ENCODE results near the gene ZCCHC24.

Gene ZCCHC24

DNA sequence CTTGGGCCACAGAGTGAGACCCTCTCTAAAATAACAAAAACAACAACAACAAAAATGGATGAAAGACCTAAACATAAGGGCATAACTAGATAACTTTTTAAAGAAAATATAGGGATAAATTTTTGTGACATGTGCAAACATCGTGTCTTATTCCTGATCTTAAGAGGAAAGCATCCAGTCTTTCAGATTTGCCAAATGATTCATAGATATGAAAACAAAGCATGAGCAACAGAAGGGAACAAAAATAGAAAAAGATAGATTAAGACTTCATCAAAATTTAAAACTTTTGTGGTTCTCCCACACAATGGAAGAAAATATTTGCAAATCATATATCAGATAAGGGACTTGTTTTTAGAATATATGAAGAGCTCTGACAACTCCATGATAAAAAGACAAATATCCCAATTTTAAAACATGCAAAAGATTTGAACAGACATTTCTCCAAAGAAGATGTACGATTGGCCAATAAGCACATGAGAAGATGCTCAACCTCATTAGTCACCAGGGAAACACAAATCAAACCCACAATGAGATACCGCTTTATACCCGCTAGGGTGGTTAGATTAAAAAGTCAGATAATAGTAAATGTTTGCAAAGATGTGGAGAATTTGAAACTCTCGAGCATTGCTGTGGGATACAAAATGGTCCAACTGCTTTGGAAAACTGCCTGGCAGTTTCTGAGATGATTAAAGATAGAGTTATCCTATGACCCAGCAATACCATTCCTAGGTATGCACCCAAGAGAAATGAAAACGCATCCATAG is 77.8 kb downstream of the ZCCHC24 start:
- Histone ChIP-seq H4K12ac (ENCODE audit: low read depth, low read length) (no peak overlapping the region), H3K18ac (ENCODE audit: low read length) (no peak overlapping the region), H2BK12ac (ENCODE audit: low read length) (no peak overlapping the region), H3K4me3 (ENCODE audit: low read depth, low read length) (no peak overlapping the region), H3K4me2 (ENCODE audit: low read length) (no peak overlapping the region), H3K27me3 (ENCODE audit: insufficient read depth, low read length) (no peaks in the 10 kb centered on the region), H3K79me2 (ENCODE audit: control insufficient read depth, insufficient read depth, low read length, poor library complexity) (no peaks in the 10 kb centered on the region), H4K8ac (ENCODE audit: low read depth, low read length) (no peak overlapping the region), H2AFZ (ENCODE audit: insufficient read depth, low read length, poor library complexity) (no peak overlapping the region), H3K27ac (ENCODE audit: low read depth, low read length) (no peak overlapping the region), H4K91ac (ENCODE audit: low read depth, low read length) (no peak overlapping the region), H3K4ac (ENCODE audit: low read depth, low read length) (no peak overlapping the region), H3K9me3 (ENCODE audit: insufficient read depth, low read depth, low read length) (no peaks in the 10 kb centered on the region), H3K4me1 (ENCODE audit: control insufficient read depth in 1 of 2, insufficient read depth in 2 of 2, low read length in 2 of 2) (no peaks in the 10 kb centered on the region), H3K14ac (ENCODE audit: low read length) (no peak overlapping the region), H3K79me1 (ENCODE audit: low read length) (no peaks in the 10 kb centered on the region), H3K36me3 (ENCODE audit: control insufficient read depth in 1 of 2, insufficient read depth in 2 of 2, low read length in 2 of 2) (no peaks in the 10 kb centered on the region), H3K23ac (ENCODE audit: low read length) (no peak overlapping the region), H2BK120ac (ENCODE audit: insufficient read depth, low read length, poor library complexity) (no peak overlapping the region), H2BK5ac (ENCODE audit: low read depth, low read length, poor library complexity) (no peak overlapping the region), H3K9ac (ENCODE audit: low read length) (no peak overlapping the region), H2AK5ac (ENCODE audit: low read length) (no peak overlapping the region)
- peak in 1 of 2 donors; percentile 75 for DNase-seq
- WGBS (ENCODE audit: extremely low coverage, insufficient coverage, insufficient read length) = no CpG with 5 or more reads among the region's 6 CpGs

DNA sequence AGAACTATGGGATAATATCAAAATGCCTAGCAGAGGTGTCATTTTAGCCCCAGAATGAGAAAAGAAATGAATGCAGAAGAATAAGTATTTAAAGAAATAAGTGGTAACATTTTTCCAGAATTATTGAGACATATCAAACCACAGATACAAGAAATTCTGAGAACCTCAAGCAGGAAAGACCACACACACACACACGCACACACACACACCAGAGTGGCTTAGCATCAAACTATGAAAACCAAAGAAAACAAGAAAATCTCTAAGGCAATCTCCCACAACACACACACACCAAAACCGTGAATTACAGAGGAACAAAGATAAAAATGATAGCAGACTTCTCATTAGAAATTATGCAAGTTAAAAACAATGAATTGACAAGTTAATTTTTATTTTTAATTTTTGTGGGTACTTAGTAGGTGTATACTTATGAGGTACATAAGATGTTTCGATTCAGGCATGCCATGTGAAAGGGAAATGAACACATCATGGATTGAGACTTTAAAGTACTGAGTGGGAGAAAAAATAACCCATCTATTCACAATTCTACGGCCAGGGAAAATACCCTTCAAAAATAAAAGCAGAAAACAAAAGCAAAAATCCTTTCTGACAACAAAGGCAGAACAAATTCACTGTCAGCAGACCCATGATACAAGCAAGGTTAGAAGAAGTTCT is 83.6 kb downstream of the ZCCHC24 start:
- no peaks in the 10 kb centered on the region for H3K27me3 ChIP-seq (ENCODE audit: insufficient read depth, low read length)
- no peak overlapping the region for H3K4me3 ChIP-seq (ENCODE audit: low read depth, low read length)
- H4K12ac ChIP-seq (ENCODE audit: low read depth, low read length) = no peak overlapping the region
- H2AK5ac ChIP-seq (ENCODE audit: low read length) = no peak overlapping the region
- no peaks in the 10 kb centered on the region for H3K4me1 ChIP-seq (ENCODE audit: control insufficient read depth in 1 of 2, insufficient read depth in 2 of 2, low read length in 2 of 2)
- H3K9ac ChIP-seq (ENCODE audit: low read length) = no peak overlapping the region
- no peaks in the 10 kb centered on the region for H3K79me2 ChIP-seq (ENCODE audit: control insufficient read depth, insufficient read depth, low read length, poor library complexity)
- no peak for DNase-seq
- H2BK5ac ChIP-seq (ENCODE audit: low read depth, low read length, poor library complexity) = no peak overlapping the region
- no peak overlapping the region for H3K23ac ChIP-seq (ENCODE audit: low read length)
- H3K27ac ChIP-seq (ENCODE audit: low read depth, low read length) = no peak overlapping the region
- no peak overlapping the region for H4K91ac ChIP-seq (ENCODE audit: low read depth, low read length)
- no peak overlapping the region for H3K14ac ChIP-seq (ENCODE audit: low read length)
- no peak overlapping the region for H3K18ac ChIP-seq (ENCODE audit: low read length)
- no peak overlapping the region for H4K8ac ChIP-seq (ENCODE audit: low read depth, low read length)
- H3K4ac ChIP-seq (ENCODE audit: low read depth, low read length) = no peak overlapping the region
- H2BK120ac ChIP-seq (ENCODE audit: insufficient read depth, low read length, poor library complexity) = no peak overlapping the region
- no peaks in the 10 kb centered on the region for H3K79me1 ChIP-seq (ENCODE audit: low read length)
- H3K9me3 ChIP-seq (ENCODE audit: insufficient read depth, low read depth, low read length) = no peaks in the 10 kb centered on the region
- no CpG with 5 or more reads among the region's 4 CpGs for WGBS (ENCODE audit: extremely low coverage, insufficient coverage, insufficient read length)
- H2AFZ ChIP-seq (ENCODE audit: insufficient read depth, low read length, poor library complexity) = no peak overlapping the region
- H3K36me3 ChIP-seq (ENCODE audit: control insufficient read depth in 1 of 2, insufficient read depth in 2 of 2, low read length in 2 of 2) = no peaks in the 10 kb centered on the region
- no peak overlapping the region for H3K4me2 ChIP-seq (ENCODE audit: low read length)
- H2BK12ac ChIP-seq (ENCODE audit: low read length) = no peak overlapping the region

DNA sequence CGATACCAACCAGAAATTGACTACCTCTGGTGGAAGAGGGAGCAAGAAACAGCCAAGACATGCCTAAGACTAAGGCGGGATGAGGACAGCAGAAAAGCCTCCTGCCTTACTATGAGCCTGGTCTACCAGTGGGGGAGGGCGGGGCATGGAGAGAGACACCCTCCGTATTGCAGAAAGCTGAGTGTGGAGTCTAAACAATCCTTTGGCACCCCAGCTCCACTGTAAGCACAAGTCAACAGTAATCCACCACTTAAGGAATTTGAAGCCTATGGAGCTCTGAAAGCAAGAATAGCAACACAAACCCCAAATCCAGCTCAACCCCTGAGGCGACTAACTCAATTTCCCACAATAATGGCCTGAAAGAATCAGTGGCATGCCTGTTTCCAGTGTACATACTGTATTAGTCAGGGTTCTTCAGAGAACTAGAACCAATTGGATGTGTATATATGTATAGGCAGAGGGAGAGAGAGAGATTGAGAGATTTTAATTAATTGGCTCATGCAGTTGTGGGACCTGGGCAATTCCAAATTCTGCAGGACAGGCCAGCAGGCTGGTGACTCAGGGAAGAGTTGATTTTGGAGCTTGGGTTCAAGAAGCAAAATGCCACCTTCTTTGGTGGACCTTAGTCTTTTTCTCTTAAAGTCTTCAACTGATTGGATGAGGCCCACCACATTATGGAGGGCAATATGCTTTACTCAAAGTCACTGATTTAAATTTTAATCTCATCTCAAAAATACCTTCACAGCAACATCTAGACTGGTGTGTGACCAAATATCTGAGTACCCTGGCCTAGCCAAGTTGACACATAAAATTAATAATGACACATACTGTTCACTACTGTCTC is 84.7 kb downstream of the ZCCHC24 start:
- Histone ChIP-seq H3K27me3 (ENCODE audit: insufficient read depth, low read length) (no peaks in the 10 kb centered on the region), H4K12ac (ENCODE audit: low read depth, low read length) (no peak overlapping the region), H3K23ac (ENCODE audit: low read length) (no peak overlapping the region), H3K4ac (ENCODE audit: low read depth, low read length) (no peak overlapping the region), H2BK5ac (ENCODE audit: low read depth, low read length, poor library complexity) (no peak overlapping the region), H3K9ac (ENCODE audit: low read length) (no peak overlapping the region), H4K91ac (ENCODE audit: low read depth, low read length) (no peak overlapping the region), H3K14ac (ENCODE audit: low read length) (no peak overlapping the region), H2BK12ac (ENCODE audit: low read length) (no peak overlapping the region), H3K4me2 (ENCODE audit: low read length) (no peak overlapping the region), H3K27ac (ENCODE audit: low read depth, low read length) (no peak overlapping the region), H3K9me3 (ENCODE audit: insufficient read depth, low read depth, low read length) (no peaks in the 10 kb centered on the region), H3K79me2 (ENCODE audit: control insufficient read depth, insufficient read depth, low read length, poor library complexity) (no peaks in the 10 kb centered on the region), H3K18ac (ENCODE audit: low read length) (no peak overlapping the region), H3K79me1 (ENCODE audit: low read length) (no peaks in the 10 kb centered on the region), H3K4me1 (ENCODE audit: control insufficient read depth in 1 of 2, insufficient read depth in 2 of 2, low read length in 2 of 2) (no peaks in the 10 kb centered on the region), H2AFZ (ENCODE audit: insufficient read depth, low read length, poor library complexity) (no peak overlapping the region), H2AK5ac (ENCODE audit: low read length) (no peak overlapping the region), H3K36me3 (ENCODE audit: control insufficient read depth in 1 of 2, insufficient read depth in 2 of 2, low read length in 2 of 2) (no peaks in the 10 kb centered on the region), H2BK120ac (ENCODE audit: insufficient read depth, low read length, poor library complexity) (no peak overlapping the region), H3K4me3 (ENCODE audit: low read depth, low read length) (no peak overlapping the region), H4K8ac (ENCODE audit: low read depth, low read length) (no peak overlapping the region)
- DNase-seq = no peak
- WGBS (ENCODE audit: extremely low coverage, insufficient coverage, insufficient read length) = no CpG with 5 or more reads among the region's 5 CpGs

DNA sequence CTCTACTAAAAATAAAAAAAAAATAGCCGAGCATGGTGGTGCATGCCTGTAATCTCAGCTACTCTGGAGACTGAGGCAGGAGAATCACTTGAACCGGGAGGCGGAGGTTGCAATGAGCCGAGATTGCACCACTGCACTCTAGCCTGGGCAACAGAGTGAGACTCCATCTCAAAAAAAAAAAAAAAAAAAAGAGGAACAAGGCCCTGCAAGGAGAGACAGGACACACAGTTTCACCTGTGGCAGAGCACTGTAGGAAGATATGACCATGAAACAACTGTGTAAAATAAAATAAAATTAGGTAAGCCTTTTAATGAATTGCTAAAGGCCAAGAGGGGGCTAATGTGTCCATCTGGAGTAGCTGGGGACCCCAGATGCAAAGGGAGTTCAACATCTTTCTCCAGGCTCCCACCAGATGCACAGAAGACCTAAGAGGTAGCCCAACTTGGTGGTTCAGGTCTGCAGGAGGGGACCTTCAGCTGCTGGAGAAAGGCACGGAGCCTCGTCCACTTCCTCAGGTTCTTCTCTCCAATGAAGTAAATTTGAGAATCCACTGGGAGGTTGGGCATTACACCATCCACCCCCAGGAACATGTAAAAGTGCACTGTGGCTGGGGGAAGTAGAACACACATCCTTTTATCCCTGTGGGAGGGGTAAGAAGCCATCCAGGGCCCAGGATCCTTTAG is 85.5 kb downstream of the ZCCHC24 start:
- no CpG with 5 or more reads among the region's 6 CpGs for WGBS (ENCODE audit: extremely low coverage, insufficient coverage, insufficient read length)
- no peak overlapping the region for H3K14ac ChIP-seq (ENCODE audit: low read length)
- no peak overlapping the region for H3K4me3 ChIP-seq (ENCODE audit: low read depth, low read length)
- no peak overlapping the region for H3K4me2 ChIP-seq (ENCODE audit: low read length)
- no peak overlapping the region for H2BK12ac ChIP-seq (ENCODE audit: low read length)
- no peak overlapping the region for H3K23ac ChIP-seq (ENCODE audit: low read length)
- peaks cover 0 to 2% of the 10 kb centered on the region in 2 experiments for H3K36me3 ChIP-seq (ENCODE audit: control insufficient read depth in 1 of 2, insufficient read depth in 2 of 2, low read length in 2 of 2)
- H3K9me3 ChIP-seq (ENCODE audit: insufficient read depth, low read depth, low read length) = no peaks in the 10 kb centered on the region
- H3K27ac ChIP-seq (ENCODE audit: low read depth, low read length) = no peak overlapping the region
- no peaks in the 10 kb centered on the region for H3K79me2 ChIP-seq (ENCODE audit: control insufficient read depth, insufficient read depth, low read length, poor library complexity)
- no peak overlapping the region for H2AK5ac ChIP-seq (ENCODE audit: low read length)
- no peaks in the 10 kb centered on the region for H3K79me1 ChIP-seq (ENCODE audit: low read length)
- DNase-seq = no peak
- no peak overlapping the region for H3K18ac ChIP-seq (ENCODE audit: low read length)
- H2BK5ac ChIP-seq (ENCODE audit: low read depth, low read length, poor library complexity) = no peak overlapping the region
- no peak overlapping the region for H4K8ac ChIP-seq (ENCODE audit: low read depth, low read length)
- no peak overlapping the region for H4K12ac ChIP-seq (ENCODE audit: low read depth, low read length)
- no peak overlapping the region for H3K9ac ChIP-seq (ENCODE audit: low read length)
- H2AFZ ChIP-seq (ENCODE audit: insufficient read depth, low read length, poor library complexity) = no peak overlapping the region
- no peaks in the 10 kb centered on the region for H3K4me1 ChIP-seq (ENCODE audit: control insufficient read depth in 1 of 2, insufficient read depth in 2 of 2, low read length in 2 of 2)
- H4K91ac ChIP-seq (ENCODE audit: low read depth, low read length) = no peak overlapping the region
- no peaks in the 10 kb centered on the region for H3K27me3 ChIP-seq (ENCODE audit: insufficient read depth, low read length)
- H2BK120ac ChIP-seq (ENCODE audit: insufficient read depth, low read length, poor library complexity) = no peak overlapping the region
- no peak overlapping the region for H3K4ac ChIP-seq (ENCODE audit: low read depth, low read length)

All from trophoblast cell (in vitro differentiated cells and primary cell).